BLaER1 treated with 17β-estradiol and CSF1 and Interleukin-3, amounts not matched to agents 10 nM and 100 nM (cell line): ENCODE measurements around the gene PPP1R2.
A peak's percentile ranks its signal among the peaks of the same experiment; 100 is the strongest.

Source experiments
- H3K27ac ChIP-seq, 11 experiments: shearing (Covaris generic); formaldehyde crosslinking; 2 replicates each; pipeline ENCODE4 v1.8.1; 2022
- H3K27me3 ChIP-seq, 11 experiments: shearing (Covaris generic); formaldehyde crosslinking; 2 replicates each; pipeline ENCODE4 v1.8.1; 2022
- H3K36me3 ChIP-seq, 11 experiments: shearing (Covaris generic); formaldehyde crosslinking; 2 replicates each; pipeline ENCODE4 v1.8.1; 2022
- H3K4me1 ChIP-seq, 10 experiments: shearing (Covaris generic); formaldehyde crosslinking; 2 replicates each; pipeline ENCODE4 v1.8.1; 2022
- H3K4me2 ChIP-seq, 11 experiments: shearing (Covaris generic); formaldehyde crosslinking; 2 replicates each; pipeline ENCODE4 v1.8.1; 2022
- H3K4me3 ChIP-seq, 10 experiments: shearing (Covaris generic); formaldehyde crosslinking; 2 replicates each; pipeline ENCODE4 v1.8.1; 2022
- H3K9ac ChIP-seq, 11 experiments: shearing (Covaris generic); formaldehyde crosslinking; 2 replicates each; pipeline ENCODE4 v1.8.1; 2022
- H3K9me3 ChIP-seq, 11 experiments: shearing (Covaris generic); formaldehyde crosslinking; replicated peaks in 1 of 11; 2 replicates each; pipeline ENCODE4 v1.8.1; 2022
- H4K20me1 ChIP-seq, 11 experiments: shearing (Covaris generic); formaldehyde crosslinking; 2 replicates each; pipeline ENCODE4 v1.8.1; 2022
- Cebpa-rat ChIP-seq, 11 experiments: shearing (Covaris generic); IDR thresholded peaks; 2 replicates each; pipeline ENCODE4 v1.8.1; 2022

Gene PPP1R2

DNA sequence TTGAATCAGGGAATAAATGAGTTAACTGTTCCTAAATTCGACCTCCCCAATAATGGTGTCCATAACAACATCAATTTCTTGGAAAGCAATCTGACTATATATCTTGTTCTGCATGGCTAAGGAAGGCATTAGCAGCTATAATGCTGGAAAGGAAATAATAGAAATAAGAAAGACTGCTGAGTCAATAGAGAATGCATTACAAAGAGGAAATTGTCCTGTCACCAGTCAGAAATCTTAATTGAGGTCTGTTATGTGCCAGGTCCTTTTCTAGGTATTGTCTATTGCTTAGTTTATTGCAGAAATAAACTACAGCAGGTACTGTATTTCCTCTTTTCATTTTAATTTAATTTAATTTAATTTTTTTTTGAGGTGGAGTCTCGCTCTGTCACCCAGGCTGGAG, 5.9 kb upstream of the PPP1R2 start:
- Histone ChIP-seq H3K27ac (no peak overlapping the region), H4K20me1 (0 out of 22 replicates have a peak, but pooled peaks cover 0 to 9% (median 0%) of the 10 kb centered on the region in 11 experiments), H3K4me1 (peaks cover 35 to 59% (median 51%) of the 10 kb centered on the region in 10 experiments), H3K9ac (no peak overlapping the region), H3K9me3 (no peaks in the 10 kb centered on the region), H3K27me3 (peaks cover 0 to 17% (median 5%) of the 10 kb centered on the region in 11 experiments; a peak in 16 of 22 replicates), H3K36me3 (no peaks in the 10 kb centered on the region), H3K4me3 (no peak overlapping the region), H3K4me2 (peak overlapping the region in 4 of 11 experiments; percentile 14 to 77 (median 20); a peak in 4 of 22 replicates)
- no peak for TF ChIP-seq Cebpa-rat (IDR thresholded peaks at IDR 0.05)

DNA sequence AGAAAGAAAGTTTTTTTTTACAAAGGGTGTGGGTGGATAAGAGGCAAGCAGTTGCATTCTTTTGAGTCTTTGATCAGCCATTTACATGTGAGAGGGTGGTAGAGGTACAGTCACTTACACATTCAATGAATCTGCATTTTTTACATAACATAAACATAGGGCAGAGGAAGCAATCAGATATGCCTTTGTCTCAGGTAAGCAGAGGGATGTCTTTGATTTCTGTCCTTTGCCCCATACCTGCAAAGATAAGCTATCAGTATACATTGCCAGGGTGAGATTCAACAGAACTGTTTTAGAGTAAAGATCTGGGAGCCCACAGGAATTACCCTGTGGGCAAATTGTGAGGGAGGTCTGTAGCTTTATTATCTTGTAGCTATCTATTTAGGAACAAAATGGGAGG, 5.4 kb upstream of the PPP1R2 start:
- Histone ChIP-seq H3K9ac (no peak overlapping the region), H3K9me3 (no peaks in the 10 kb centered on the region), H3K4me3 (no peak overlapping the region), H3K27ac (no peak overlapping the region), H4K20me1 (0 out of 22 replicates have a peak, but pooled peaks cover 0 to 12% (median 0%) of the 10 kb centered on the region in 11 experiments), H3K36me3 (no peaks in the 10 kb centered on the region), H3K4me2 (peak overlapping the region in 2 of 11 experiments; percentile 14 to 24; a peak in 2 of 22 replicates), H3K27me3 (peaks cover 0 to 22% (median 9%) of the 10 kb centered on the region in 11 experiments; a peak in 16 of 22 replicates), H3K4me1 (peaks cover 40 to 64% (median 56%) of the 10 kb centered on the region in 10 experiments)
- no peak for TF ChIP-seq Cebpa-rat (IDR thresholded peaks at IDR 0.05)

DNA sequence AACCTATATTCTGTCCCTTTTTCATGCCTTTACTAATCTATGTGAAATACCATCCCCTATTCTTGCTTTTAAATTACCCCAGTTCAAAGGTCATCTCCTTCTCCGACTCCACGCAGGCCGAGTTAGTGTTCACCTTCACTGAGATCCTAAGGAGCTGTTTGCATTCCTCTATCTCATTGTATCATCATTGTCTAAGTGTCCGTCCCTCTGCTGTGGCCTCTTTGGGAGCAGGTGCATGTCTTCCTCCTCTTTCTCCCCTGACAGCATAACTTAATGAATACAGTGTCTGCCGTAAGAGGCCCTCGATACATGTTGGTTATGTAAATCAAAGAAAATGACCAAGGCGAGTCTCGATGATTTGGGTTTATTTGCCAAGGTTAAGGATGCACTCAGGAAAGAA, 4.9 kb upstream of the PPP1R2 start:
- Histone ChIP-seq H4K20me1 (0 out of 22 replicates have a peak, but pooled peaks cover 0 to 12% (median 0%) of the 10 kb centered on the region in 11 experiments), H3K4me3 (no peak overlapping the region), H3K9me3 (no peaks in the 10 kb centered on the region), H3K9ac (no peak overlapping the region), H3K27me3 (peaks cover 0 to 22% (median 9%) of the 10 kb centered on the region in 11 experiments; a peak in 16 of 22 replicates), H3K4me2 (no peak overlapping the region), H3K36me3 (no peaks in the 10 kb centered on the region), H3K27ac (no peak overlapping the region), H3K4me1 (peaks cover 41 to 65% (median 56%) of the 10 kb centered on the region in 10 experiments)
- no peak for TF ChIP-seq Cebpa-rat (IDR thresholded peaks at IDR 0.05)

DNA sequence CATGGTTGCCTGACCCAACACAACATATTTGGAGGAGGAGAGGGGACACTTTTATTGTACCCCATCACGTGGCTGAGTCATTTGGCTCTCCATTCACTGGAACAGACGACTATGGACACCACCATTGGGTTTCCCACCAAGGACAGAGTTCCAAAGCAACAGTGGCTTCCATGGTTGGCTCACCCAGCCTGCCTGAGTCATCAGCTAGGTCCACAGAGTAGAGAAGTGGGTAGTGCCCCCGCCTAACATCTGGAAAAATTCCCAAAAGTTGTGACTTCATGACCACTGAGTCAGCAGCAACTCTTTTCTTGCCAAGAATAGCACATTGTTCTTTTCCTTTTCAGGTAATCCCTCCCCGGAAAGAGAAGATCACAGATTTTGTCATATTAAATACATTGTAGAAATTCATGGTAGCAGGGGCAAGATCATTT, 3.0 kb upstream of the PPP1R2 start:
- H3K36me3 ChIP-seq: no peaks in the 10 kb centered on the region
- H4K20me1 ChIP-seq: peaks cover 8 to 25% (median 13%) of the 10 kb centered on the region in 11 experiments; a peak in 19 of 22 replicates
- H3K27me3 ChIP-seq: peaks cover 0 to 18% (median 9%) of the 10 kb centered on the region in 11 experiments; a peak in 16 of 22 replicates
- no peak overlapping the region for H3K9ac ChIP-seq
- no peaks in the 10 kb centered on the region for H3K9me3 ChIP-seq
- TF ChIP-seq Cebpa-rat (IDR thresholded peaks at IDR 0.05): no peak
- peaks cover 47 to 67% (median 57%) of the 10 kb centered on the region in 10 experiments for H3K4me1 ChIP-seq
- peak overlapping the region; percentile 50 to 86 (median 69) for H3K4me2 ChIP-seq
- no peak overlapping the region for H3K27ac ChIP-seq
- no peak overlapping the region for H3K4me3 ChIP-seq

DNA sequence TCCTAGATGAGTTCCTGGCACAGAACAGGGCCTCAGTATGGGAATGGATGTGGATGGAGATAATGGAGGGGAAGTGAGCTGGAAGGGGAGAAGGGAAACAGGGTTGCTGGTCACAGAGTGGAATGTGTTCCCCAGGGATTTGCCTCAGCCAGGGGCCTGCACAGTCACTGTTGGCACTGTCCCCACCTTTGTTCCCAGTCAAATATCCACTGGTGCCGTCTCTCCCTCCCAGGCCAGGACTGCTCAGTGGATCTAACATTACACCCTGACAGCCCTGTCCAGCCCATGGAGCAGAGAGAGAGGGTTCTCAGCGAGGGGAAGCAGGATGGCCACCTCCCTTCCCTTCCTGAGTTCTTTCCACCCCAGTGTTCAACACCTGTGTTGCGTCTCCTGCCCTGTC, 1.5 kb upstream of the PPP1R2 start:
- H3K4me3 ChIP-seq: no peak overlapping the region
- peaks cover 23 to 40% (median 28%) of the 10 kb centered on the region in 11 experiments; a peak in 21 of 22 replicates for H4K20me1 ChIP-seq
- no peak for TF ChIP-seq Cebpa-rat (IDR thresholded peaks at IDR 0.05)
- peaks cover 0 to 9% (median 5%) of the 10 kb centered on the region in 11 experiments; a peak in 7 of 22 replicates for H3K36me3 ChIP-seq
- H3K4me1 ChIP-seq: peaks cover 48 to 67% (median 56%) of the 10 kb centered on the region in 10 experiments
- peak overlapping the region in 9 of 11 experiments; percentile 11 to 95 (median 86); a peak in 14 of 22 replicates for H3K4me2 ChIP-seq
- H3K9me3 ChIP-seq: no peaks in the 10 kb centered on the region
- H3K9ac ChIP-seq: 0 out of 22 replicates have a peak overlapping the region, but pooled peaks of 1 of the 11 experiments have one; percentile 20
- peaks cover 0 to 12% (median 9%) of the 10 kb centered on the region in 11 experiments; a peak in 15 of 22 replicates for H3K27me3 ChIP-seq
- no peak overlapping the region for H3K27ac ChIP-seq

DNA sequence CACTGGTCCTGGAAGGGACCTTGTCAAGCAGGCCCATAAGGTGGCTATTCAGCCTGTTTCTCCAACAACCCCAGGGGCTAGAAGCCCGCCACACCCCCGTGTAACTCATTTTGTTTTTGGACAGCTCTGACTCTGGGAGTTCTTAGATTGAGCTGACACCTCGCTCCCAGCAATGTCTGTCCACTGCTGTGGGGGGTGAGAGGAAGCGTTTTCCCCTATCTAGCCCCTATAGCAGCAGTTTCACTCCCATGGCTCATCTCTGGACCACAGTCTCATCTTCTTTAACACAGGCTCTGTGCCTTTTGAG, 1.1 kb upstream of the PPP1R2 start:
- Histone ChIP-seq H3K4me3 (peak overlapping the region in 1 of 10 experiments; percentile 93; a peak in 1 of 20 replicates), H3K4me2 (peak overlapping the region; percentile 72 to 98 (median 90); a peak in 18 of 22 replicates), H3K27me3 (peaks cover 0 to 12% (median 9%) of the 10 kb centered on the region in 11 experiments; a peak in 15 of 22 replicates), H3K36me3 (peaks cover 0 to 9% (median 6%) of the 10 kb centered on the region in 11 experiments; a peak in 7 of 22 replicates), H3K9me3 (no peaks in the 10 kb centered on the region), H3K27ac (no peak overlapping the region), H3K4me1 (peaks cover 51 to 67% (median 59%) of the 10 kb centered on the region in 10 experiments), H4K20me1 (peaks cover 27 to 44% (median 33%) of the 10 kb centered on the region in 11 experiments; a peak in 21 of 22 replicates), H3K9ac (0 out of 22 replicates have a peak overlapping the region, but pooled peaks of 1 of the 11 experiments have one; percentile 95)
- TF ChIP-seq Cebpa-rat (IDR thresholded peaks at IDR 0.05): no peak

DNA sequence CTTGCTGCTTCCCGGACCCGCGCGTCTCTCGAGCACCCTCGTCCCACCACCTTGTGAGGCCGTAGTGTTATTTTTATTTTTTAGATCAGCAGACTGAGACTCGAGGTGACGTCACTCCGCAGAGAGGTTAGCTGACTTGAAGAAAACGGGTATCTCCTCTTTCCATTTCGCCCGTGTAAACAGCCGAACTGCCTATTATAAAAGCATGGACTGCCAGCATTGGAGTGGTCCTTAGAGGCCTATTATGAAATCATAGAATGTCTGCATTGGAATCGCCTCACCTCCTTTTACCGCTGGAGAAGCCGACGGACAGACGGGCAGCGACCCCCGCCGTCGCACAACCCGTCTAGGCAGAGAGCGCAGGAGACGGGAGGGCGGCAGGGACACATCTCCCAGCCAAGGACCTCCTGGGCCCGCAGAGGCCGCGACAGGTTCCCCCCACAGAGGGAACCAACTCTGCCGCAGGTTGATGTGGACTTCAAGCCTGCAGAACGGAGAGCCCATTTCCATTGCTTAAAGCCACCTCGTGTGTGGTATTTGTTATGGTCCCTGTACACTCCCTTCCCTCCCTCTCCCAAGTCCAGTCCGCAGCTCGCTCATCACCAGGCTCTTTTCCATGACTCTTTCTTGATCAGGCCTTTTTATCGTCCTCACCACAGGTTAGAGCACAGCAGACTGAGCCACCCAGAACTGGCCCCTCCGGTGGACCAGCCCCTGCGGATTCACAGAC, 540 bp upstream of the PPP1R2 start:
- Histone ChIP-seq H3K27ac (peak overlapping the region in 9 of 11 experiments; percentile 10 to 99 (median 94); a peak in 11 of 22 replicates), H3K36me3 (peaks cover 0 to 9% (median 6%) of the 10 kb centered on the region in 11 experiments; a peak in 7 of 22 replicates), H3K4me2 (peak overlapping the region; percentile 72 to 98 (median 90)), H3K9me3 (no peaks in the 10 kb centered on the region), H3K27me3 (peaks cover 0 to 12% (median 9%) of the 10 kb centered on the region in 11 experiments; a peak in 15 of 22 replicates), H3K4me3 (peak overlapping the region; percentile 80 to 93 (median 89)), H3K4me1 (peaks cover 51 to 70% (median 62%) of the 10 kb centered on the region in 10 experiments), H3K9ac (peak overlapping the region; percentile 90 to 100 (median 95)), H4K20me1 (peaks cover 32 to 50% (median 38%) of the 10 kb centered on the region in 11 experiments)
- TF ChIP-seq Cebpa-rat (IDR thresholded peaks at IDR 0.05): no peak

DNA sequence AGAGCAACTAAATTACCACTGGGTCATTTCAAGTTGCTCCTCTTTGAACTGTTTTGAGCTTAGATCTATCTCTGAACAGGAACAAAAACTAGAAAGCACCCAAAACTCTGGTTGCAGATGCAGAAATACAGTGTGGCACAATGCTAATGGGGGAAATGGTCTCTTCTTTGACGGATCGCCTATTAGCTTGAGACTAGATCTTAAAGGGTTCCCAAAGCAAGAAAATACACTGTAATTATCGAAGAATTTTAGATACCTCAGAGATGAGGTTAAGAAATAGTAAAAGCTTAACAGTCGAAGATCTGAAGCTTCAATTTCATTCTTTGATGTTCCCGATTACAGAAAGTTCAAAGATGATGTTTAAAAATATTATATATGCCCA, 818 bp downstream of the PPP1R2 start:
- Histone ChIP-seq H3K9ac (peak overlapping the region; percentile 90 to 100 (median 95)), H3K27me3 (peaks cover 0 to 12% (median 9%) of the 10 kb centered on the region in 11 experiments; a peak in 15 of 22 replicates), H4K20me1 (peaks cover 40 to 59% (median 51%) of the 10 kb centered on the region in 11 experiments), H3K27ac (peak overlapping the region; percentile 92 to 99 (median 94)), H3K4me2 (peak overlapping the region; percentile 78 to 97 (median 91)), H3K4me1 (peaks cover 56 to 83% (median 70%) of the 10 kb centered on the region in 10 experiments), H3K36me3 (peaks cover 0 to 9% (median 6%) of the 10 kb centered on the region in 11 experiments; a peak in 7 of 22 replicates), H3K9me3 (no peaks in the 10 kb centered on the region), H3K4me3 (peak overlapping the region; percentile 80 to 93 (median 89))
- no peak for TF ChIP-seq Cebpa-rat (IDR thresholded peaks at IDR 0.05)
